IgD-negative memory B cell (primary cell): ENCODE measurements around the gene RNF112. TPM values are rescaled to one million over a fixed set of nuclear protein-coding genes. Genes with fewer than 3 reads are reported as not detected.

ENCODE experiments used
- H3K27ac Mint-ChIP-seq, 3 donors: one replicate each; pipeline ENCODE4 v1.8.0; 2020 to 2022; ENCODE audit warnings: mild to moderate bottlenecking in 3 of 3, mixed read lengths in 3 of 3, moderate library complexity in 1 of 3
- H3K27me3 Mint-ChIP-seq: one replicate; pipeline ENCODE4 v1.8.0; 2021; ENCODE audit warnings: mixed read lengths
- H3K36me3 Mint-ChIP-seq: one replicate; pipeline ENCODE4 v1.8.0; 2020; ENCODE audit warnings: mild to moderate bottlenecking, mixed read lengths
- H3K4me1 Mint-ChIP-seq, 3 donors: one replicate each; pipeline ENCODE4 v1.8.0; 2020 to 2022; ENCODE audit warnings: mixed read lengths in 3 of 3, mild to moderate bottlenecking in 1 of 3
- H3K4me3 Mint-ChIP-seq, 4 donors: one replicate each; pipeline ENCODE4 v1.8.0; 2020 to 2022; ENCODE audit warnings: mild to moderate bottlenecking in 4 of 4, mixed read lengths in 4 of 4, moderate library complexity in 3 of 4
- H3K9me3 Mint-ChIP-seq, 3 donors: one replicate each; pipeline ENCODE4 v1.8.0; 2020 to 2021; ENCODE audit warnings: mixed read lengths in 3 of 3, mild to moderate bottlenecking in 1 of 3
- polyA plus RNA-seq: library from polyadenylated mRNA; unstranded; fragments of 300-500 nt; fragmentation: Illumina TruSeq; gene quantifications from one replicate; pipeline ENCODE4 v1.2.3, GENCODE V29; 2021

RNF112 gene
- polyA plus RNA-seq, 1 donor from 2014 or later = not detected

GRCh38 chr17:19410091-19410490 is 941 bp upstream of the RNF112 start:
- Mint-ChIP-seq H3K4me3 (no peak overlapping the region), H3K4me1 (peaks cover 0 to 1% (median 0%) of the 10 kb centered on the region in 3 donors), H3K27ac (no peak overlapping the region), H3K27me3 (peaks cover 2% of the 10 kb centered on the region), H3K36me3 (no peaks in the 10 kb centered on the region), H3K9me3 (no peaks in the 10 kb centered on the region)

- H3K4me1 Mint-ChIP-seq = peaks cover 0 to 1% (median 0%) of the 10 kb centered on the region in 3 donors
- H3K36me3 Mint-ChIP-seq = no peaks in the 10 kb centered on the region
- peaks cover 2% of the 10 kb centered on the region for H3K27me3 Mint-ChIP-seq
- H3K9me3 Mint-ChIP-seq = no peaks in the 10 kb centered on the region
- H3K27ac Mint-ChIP-seq = no peak overlapping the region
- no peak overlapping the region for H3K4me3 Mint-ChIP-seq
Measured at GRCh38 chr17:19411631-19412030, 599 bp downstream of the RNF112 start.

- Mint-ChIP-seq H3K4me3 (no peak overlapping the region), H3K27ac (no peak overlapping the region), H3K27me3 (peaks cover 2% of the 10 kb centered on the region), H3K9me3 (no peaks in the 10 kb centered on the region), H3K4me1 (peaks cover 0 to 1% (median under 1%) of the 10 kb centered on the region in 3 donors), H3K36me3 (no peaks in the 10 kb centered on the region)
Measured at GRCh38 chr17:19412510-19412909, 1.5 kb downstream of the RNF112 start.

DNA sequence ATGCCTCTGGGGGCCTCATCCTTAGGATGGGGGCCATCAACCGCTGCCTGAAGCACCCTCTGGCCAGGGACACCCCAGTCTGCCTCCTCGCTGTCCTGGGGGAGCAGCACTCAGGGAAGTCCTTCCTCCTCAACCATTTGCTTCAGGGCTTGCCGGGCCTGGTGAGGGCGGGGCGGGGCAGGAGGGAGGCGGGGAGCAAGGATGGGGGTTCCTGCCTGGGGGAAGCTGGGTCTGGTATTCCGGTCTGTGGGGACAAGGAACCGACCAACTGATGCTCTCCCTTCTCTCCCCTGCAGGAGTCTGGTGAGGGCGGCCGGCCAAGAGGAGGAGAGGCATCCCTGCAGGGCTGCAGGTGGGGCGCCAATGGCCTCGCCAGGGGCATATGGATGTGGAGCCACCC is 2.0 kb downstream of the RNF112 start:
- Mint-ChIP-seq H3K27me3 (peaks cover 2% of the 10 kb centered on the region), H3K27ac (no peak overlapping the region), H3K4me1 (peaks cover 0 to 5% (median 1%) of the 10 kb centered on the region in 3 donors), H3K36me3 (no peaks in the 10 kb centered on the region), H3K4me3 (no peak overlapping the region), H3K9me3 (no peaks in the 10 kb centered on the region)

DNA sequence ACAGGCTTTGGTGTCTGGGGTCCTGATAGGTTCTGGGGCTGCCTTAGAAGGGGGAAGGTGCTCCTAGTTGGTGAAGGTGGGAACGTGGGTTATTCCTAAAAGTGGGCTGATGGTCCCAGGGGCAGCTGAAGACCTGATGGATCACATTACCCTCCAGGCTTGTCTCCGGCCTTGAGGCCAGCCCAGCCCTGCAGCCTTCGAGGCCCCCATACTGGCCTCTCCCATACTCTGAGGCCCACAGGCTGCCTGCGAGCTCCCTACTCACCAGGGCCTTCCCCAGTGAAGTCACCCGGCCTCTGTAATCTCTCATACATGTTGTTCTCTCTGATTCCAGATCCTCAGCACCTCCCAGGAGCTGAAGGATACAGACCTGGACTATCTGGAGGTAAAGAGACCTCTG is 2.7 kb downstream of the RNF112 start:
- H3K36me3 Mint-ChIP-seq = no peaks in the 10 kb centered on the region
- H3K4me3 Mint-ChIP-seq = no peak overlapping the region
- H3K27ac Mint-ChIP-seq = no peak overlapping the region
- peaks cover 0 to 9% (median 1%) of the 10 kb centered on the region in 3 donors for H3K4me1 Mint-ChIP-seq
- no peaks in the 10 kb centered on the region for H3K9me3 Mint-ChIP-seq
- peaks cover 2% of the 10 kb centered on the region for H3K27me3 Mint-ChIP-seq

DNA sequence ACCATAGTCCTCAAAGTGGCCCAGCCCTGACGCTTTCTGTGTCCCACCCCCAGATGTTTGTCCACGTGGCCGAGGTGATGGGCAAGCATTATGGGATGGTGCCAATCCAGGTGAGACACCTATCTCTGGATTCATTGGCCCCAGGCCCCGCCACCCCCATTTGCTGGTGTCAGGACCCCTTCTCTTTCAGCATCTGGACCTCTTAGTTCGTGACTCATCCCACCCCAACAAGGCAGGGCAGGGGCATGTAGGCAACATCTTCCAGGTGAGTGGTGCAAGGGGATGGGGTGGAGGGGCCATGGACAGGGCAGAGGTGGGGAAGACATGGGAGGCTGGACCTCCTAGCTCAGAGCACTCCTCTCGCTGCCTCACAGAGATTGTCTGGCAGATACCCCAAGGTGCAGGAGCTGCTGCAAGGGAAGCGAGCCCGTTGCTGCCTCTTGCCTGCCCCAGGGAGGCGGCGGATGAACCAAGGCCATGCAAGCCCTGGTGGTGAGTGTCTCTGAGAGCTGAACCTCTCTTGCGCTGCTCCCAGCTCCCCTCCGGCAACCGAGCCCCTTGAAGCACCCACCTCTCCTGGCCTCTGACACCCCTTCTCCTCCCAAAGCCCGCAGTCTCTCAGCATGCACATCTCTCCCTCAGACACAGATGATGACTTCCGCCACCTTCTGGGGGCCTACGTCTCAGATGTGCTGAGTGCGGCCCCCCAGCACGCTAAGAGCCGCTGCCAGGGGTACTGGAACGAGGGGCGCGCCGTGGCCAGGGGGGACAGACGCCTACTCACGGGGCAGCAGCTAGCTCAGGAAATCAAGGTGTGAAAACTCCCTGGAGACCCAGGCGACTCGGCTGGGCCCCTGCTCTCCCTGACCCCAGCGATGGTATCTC is 3.6 kb downstream of the RNF112 start:
- Mint-ChIP-seq H3K27ac (no peak overlapping the region), H3K4me3 (no peak overlapping the region), H3K36me3 (no peaks in the 10 kb centered on the region), H3K4me1 (peaks cover 0 to 10% (median 1%) of the 10 kb centered on the region in 3 donors), H3K9me3 (no peaks in the 10 kb centered on the region), H3K27me3 (peaks cover 5% of the 10 kb centered on the region)

DNA sequence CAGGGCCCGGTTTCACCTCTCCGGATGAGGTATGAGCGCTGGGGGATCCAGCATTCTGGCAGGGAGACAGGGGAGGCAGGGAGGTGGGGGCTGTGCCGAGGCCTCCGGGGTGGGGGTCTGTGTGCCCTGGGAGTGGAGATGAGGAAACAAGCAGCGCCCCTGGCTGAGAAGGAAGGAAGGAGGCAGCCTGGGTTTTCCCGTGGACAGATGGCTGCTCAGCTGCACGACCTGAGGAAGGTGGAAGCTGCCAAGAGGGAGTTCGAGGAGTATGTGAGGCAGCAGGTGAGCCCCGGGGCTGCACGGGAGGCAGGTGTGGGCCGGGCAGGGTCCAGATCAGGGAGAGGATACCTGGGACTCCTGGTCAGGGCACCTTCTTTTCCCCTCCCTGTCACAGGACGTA is 4.3 kb downstream of the RNF112 start:
- H3K27me3 Mint-ChIP-seq = peaks cover 5% of the 10 kb centered on the region
- H3K36me3 Mint-ChIP-seq = no peaks in the 10 kb centered on the region
- no peak overlapping the region for H3K4me3 Mint-ChIP-seq
- H3K9me3 Mint-ChIP-seq = no peaks in the 10 kb centered on the region
- H3K4me1 Mint-ChIP-seq = peaks cover 0 to 10% (median 1%) of the 10 kb centered on the region in 3 donors
- H3K27ac Mint-ChIP-seq = no peak overlapping the region

DNA sequence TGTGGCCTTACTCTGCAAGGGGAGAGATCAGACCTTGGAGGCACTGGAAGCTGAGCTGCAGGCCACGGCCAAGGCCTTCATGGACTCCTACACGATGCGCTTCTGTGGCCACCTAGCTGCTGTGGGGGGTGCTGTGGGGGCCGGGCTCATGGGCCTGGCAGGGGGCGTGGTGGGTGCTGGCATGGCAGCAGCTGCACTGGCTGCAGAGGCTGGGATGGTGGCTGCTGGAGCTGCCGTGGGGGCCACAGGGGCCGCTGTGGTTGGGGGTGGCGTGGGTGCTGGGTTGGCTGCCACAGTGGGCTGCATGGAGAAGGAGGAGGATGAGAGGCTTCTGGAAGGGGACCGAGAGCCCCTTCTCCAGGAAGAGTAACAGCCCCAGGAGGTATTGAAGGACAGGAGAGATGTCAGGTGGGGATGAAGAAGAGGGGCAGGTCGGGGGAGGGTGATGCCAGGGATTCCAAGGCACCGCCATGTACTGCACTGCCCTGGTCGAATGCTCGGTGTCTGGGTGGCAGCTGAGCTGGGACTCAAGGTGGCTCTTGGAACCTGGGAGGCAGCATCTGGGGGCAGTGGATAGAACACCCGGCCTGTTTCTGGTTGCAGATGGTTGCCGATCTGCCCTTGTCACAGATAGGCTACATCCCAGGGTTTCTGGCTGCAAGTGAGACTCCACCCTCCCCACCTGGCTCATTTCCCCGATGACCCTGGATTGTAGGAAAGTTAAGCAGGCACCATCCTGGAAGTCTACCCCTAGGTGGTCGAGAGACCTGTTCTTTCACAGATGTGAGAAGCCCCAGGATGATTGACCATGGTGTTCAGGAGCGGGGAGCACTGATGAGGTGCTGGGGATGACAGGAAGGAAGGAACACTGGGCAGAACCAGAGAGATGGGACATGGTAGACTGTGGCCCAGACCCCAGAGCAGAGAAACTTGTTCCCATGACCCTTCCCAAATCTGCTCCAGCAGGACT is 5.1 kb downstream of the RNF112 start:
- Mint-ChIP-seq H3K9me3 (no peaks in the 10 kb centered on the region), H3K27ac (no peak overlapping the region), H3K4me1 (peaks cover 0 to 10% (median 1%) of the 10 kb centered on the region in 3 donors), H3K36me3 (no peaks in the 10 kb centered on the region), H3K4me3 (peak overlapping the region in 1 of 4 donors; percentile 63), H3K27me3 (peaks cover 5% of the 10 kb centered on the region)

DNA sequence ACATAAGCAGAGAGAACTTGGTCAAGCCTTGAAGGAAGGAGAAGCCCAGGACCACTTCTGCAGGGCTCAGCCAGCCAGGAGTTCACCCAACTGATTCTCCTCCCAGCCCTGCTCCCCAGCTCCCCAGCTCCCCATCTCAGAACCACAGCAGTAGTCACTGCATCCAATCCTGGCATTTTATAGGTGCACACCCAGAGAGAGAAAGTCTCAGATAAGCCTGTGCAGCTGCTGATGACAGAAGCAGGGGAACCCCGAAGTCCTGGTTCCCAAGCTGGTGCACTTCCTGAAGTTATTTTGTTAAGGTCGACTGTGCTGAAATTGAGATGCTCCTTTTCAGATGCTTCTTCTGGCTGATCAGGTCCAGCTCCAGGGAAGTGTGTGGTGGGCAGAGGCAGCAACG is 6.6 kb downstream of the RNF112 start:
- Mint-ChIP-seq H3K4me1 (peaks cover 0 to 10% (median 0%) of the 10 kb centered on the region in 3 donors), H3K4me3 (no peak overlapping the region), H3K9me3 (no peaks in the 10 kb centered on the region), H3K27ac (no peak overlapping the region), H3K27me3 (peaks cover 7% of the 10 kb centered on the region), H3K36me3 (no peaks in the 10 kb centered on the region)

- Mint-ChIP-seq H3K27me3 (peaks cover 10% of the 10 kb centered on the region), H3K27ac (no peak overlapping the region), H3K9me3 (no peaks in the 10 kb centered on the region), H3K36me3 (no peaks in the 10 kb centered on the region), H3K4me3 (no peak overlapping the region), H3K4me1 (peaks cover 0 to 10% (median 0%) of the 10 kb centered on the region in 3 donors)
Measured at GRCh38 chr17:19418251-19418992, 7.4 kb downstream of the RNF112 start.

DNA sequence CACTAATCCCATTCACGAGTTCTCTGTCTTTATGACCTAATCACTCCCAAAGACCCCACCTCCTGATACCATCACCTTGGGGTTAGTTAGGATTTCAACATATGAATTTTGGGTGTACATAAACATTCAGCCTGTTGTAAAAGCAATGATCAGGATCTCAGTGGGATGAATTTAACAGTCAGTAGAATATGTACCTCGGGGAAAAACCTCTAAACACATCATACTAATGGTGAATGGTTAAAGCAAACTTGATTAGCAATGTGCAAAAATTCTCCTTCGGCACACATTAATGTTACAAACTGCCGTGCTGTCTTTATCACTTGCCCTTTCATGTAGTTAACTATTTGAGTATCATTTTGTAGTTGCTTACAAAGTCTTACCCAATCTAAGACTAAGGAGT is 10.2 kb downstream of the RNF112 start:
- Mint-ChIP-seq H3K27me3 (peaks cover 8% of the 10 kb centered on the region), H3K4me3 (no peak overlapping the region), H3K4me1 (peaks cover 0 to 10% (median 0%) of the 10 kb centered on the region in 3 donors), H3K36me3 (no peaks in the 10 kb centered on the region), H3K27ac (no peak overlapping the region), H3K9me3 (no peaks in the 10 kb centered on the region)

GRCh38 chr17:19421926-19422325 is 10.9 kb downstream of the RNF112 start:
- Mint-ChIP-seq H3K36me3 (no peaks in the 10 kb centered on the region), H3K4me3 (no peak overlapping the region), H3K27me3 (peaks cover 9% of the 10 kb centered on the region), H3K27ac (no peak overlapping the region), H3K4me1 (peaks cover 0 to 10% (median 0%) of the 10 kb centered on the region in 3 donors), H3K9me3 (no peaks in the 10 kb centered on the region)

DNA sequence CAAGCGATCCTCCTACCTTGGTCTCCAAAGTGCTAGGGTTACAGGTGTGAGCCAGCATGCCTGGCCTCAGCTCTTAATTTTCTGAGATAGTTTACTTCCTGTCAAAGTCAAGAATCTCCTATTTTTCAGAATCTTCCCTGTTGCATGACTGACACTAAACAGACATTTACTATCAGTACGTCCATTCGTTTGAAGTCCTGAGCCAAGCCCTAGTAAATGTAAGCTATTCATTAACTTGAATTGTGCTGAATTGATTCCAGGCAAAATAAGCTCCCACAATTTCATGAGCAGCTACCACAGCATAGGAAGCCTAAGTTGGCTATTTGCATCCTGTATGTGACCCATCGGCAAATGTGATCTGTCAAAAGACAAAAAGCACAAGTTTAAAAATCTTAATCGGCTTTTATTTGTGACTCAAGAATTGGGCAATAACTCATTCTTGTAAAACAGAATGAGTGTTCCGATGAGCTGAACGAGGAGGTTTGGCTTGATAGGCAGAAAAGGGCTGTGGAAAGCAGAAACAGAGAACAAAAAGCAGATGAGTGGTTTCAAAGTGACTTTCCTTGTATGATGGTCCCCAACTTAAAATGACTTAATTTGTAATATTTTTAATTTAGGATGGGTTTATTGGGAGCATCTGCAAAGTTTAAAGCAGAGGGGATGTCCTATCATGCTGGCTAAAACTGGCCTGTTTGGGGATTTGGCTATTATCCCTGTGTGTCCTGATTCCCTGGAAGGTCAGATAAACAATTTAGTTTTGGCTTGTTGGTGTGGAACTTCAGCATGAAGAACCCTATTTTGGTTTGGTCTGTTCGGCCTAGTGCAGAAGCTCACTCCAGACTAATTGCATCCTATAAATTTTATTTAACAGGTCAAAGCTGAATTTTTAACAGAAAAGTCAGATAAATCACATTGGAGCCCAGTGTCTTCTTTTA is 14.2 kb downstream of the RNF112 start:
- H3K36me3 Mint-ChIP-seq = no peaks in the 10 kb centered on the region
- H3K27me3 Mint-ChIP-seq = peaks cover 6% of the 10 kb centered on the region
- H3K4me3 Mint-ChIP-seq = no peak overlapping the region
- no peaks in the 10 kb centered on the region for H3K4me1 Mint-ChIP-seq
- H3K27ac Mint-ChIP-seq = no peak overlapping the region
- no peaks in the 10 kb centered on the region for H3K9me3 Mint-ChIP-seq

GRCh38 chr17:19426631-19427030 is 15.6 kb downstream of the RNF112 start:
- Mint-ChIP-seq H3K36me3 (no peaks in the 10 kb centered on the region), H3K9me3 (no peaks in the 10 kb centered on the region), H3K4me1 (no peaks in the 10 kb centered on the region), H3K27me3 (peaks cover 6% of the 10 kb centered on the region), H3K27ac (no peak overlapping the region), H3K4me3 (no peak overlapping the region)
